Breast epithelium (tissue), 3 donors: ENCODE measurements around the gene NRIP1.

Experiments used
- CTCF ChIP-seq, 3 donors: fragments of 450-650 bp; IDR thresholded peaks; one replicate each; pipeline ENCODE4 v1.5.1; 2016 to 2017; ENCODE audit warnings: antibody characterized with exemption in 3 of 3, mild to moderate bottlenecking in 3 of 3, moderate library complexity in 3 of 3
- POLR2A ChIP-seq: fragments of 450-650 bp; IDR thresholded peaks from one replicate; pipeline ENCODE4 v1.6.1; 2016; ENCODE audit warnings: antibody characterized with exemption, mild to moderate bottlenecking, moderate library complexity
- POLR2AphosphoS5 ChIP-seq, 3 donors: sonication (generic); formaldehyde crosslinking; IDR thresholded peaks; one replicate each; pipeline ENCODE4 v1.6.1; 2017; ENCODE audit warnings: antibody characterized with exemption in 3 of 3

- no peak for TF ChIP-seq CTCF (IDR thresholded peaks at IDR 0.05)
- TF ChIP-seq POLR2A = no peak
- no peak for TF ChIP-seq POLR2AphosphoS5 (IDR thresholded peaks at IDR 0.05)
Measured at GRCh38 chr21:14926186-14926585, 138.6 kb downstream of the NRIP1 start.
